HG03280 (cell line): ENCODE results near the gene ARAP1.
"Not testable (repeated sequence)": the region's sequence is repeated elsewhere in the genome, so short reads cannot be mapped to it uniquely, and the experiment has no call there.

Experiments
- ATAC-seq: cut with Tn5 transposase; IDR thresholded peaks from one replicate; pipeline ENCODE4 v1.9.1; 2021; ENCODE audit warnings: mild to moderate bottlenecking, moderate library complexity; ENCODE audit not compliant: unreplicated experiment

Gene ARAP1

GRCh38 chr11:72752088-72752914 is at the start of gene ARAP1:
ARAP1 (minus strand) TSS chr11:72752408; CDS start chr11:72727128, 25,280 bp downstream.
- ATAC-seq: peak; percentile 73

GRCh38 chr11:72799441-72799840 is 47.2 kb upstream of the ARAP1 start:
- ATAC-seq: no peak

GRCh38 chr11:72798361-72798760 is 46.2 kb upstream of the ARAP1 start:
- ATAC-seq: no peak

- peak; percentile 91 for ATAC-seq
These were observed 41.5 kb upstream of the ARAP1 start, which contains the start of gene STARD10 for GRCh38 chr11:72793425-72794367. STARD10 (minus strand) TSS chr11:72794047; CDS start chr11:72781181, 12,866 bp downstream.

GRCh38 chr11:72793076-72793424 is 40.8 kb upstream of the ARAP1 start:
- no peak for ATAC-seq

- ATAC-seq: no peak
These were observed 40.3 kb upstream of the ARAP1 start for GRCh38 chr11:72792437-72793021.

- not testable (repeated sequence) for ATAC-seq
These were observed 39.0 kb upstream of the ARAP1 start for GRCh38 chr11:72791228-72791627.

- ATAC-seq: no peak
These were observed 37.4 kb upstream of the ARAP1 start for GRCh38 chr11:72789493-72790131.

GRCh38 chr11:72788241-72788640 is 36.0 kb upstream of the ARAP1 start:
- ATAC-seq: no peak

GRCh38 chr11:72787216-72788104 is 35.3 kb upstream of the ARAP1 start:
- ATAC-seq: no peak

- ATAC-seq: no peak
These were observed 34.4 kb upstream of the ARAP1 start for GRCh38 chr11:72786305-72787215.

- ATAC-seq: no peak
These were observed 32.5 kb upstream of the ARAP1 start for GRCh38 chr11:72784662-72785061.

- no peak for ATAC-seq
These were observed 31.1 kb upstream of the ARAP1 start for GRCh38 chr11:72783144-72783905.

- no peak for ATAC-seq
These were observed 30.1 kb upstream of the ARAP1 start for GRCh38 chr11:72782081-72782920.

- no peak for ATAC-seq
These were observed 29.3 kb upstream of the ARAP1 start for GRCh38 chr11:72781313-72782080.

- ATAC-seq: no peak
These were observed 28.8 kb upstream of the ARAP1 start for GRCh38 chr11:72781063-72781312.
